Dedifferentiated amniotic fluid mesenchymal stem cell (primary cell): ENCODE measurements around the gene RAP1GAP.

Experiments used
- DNase-seq: peaks from one replicate; pipeline ENCODE4 v3.0.0-alpha.2; 2016; ENCODE audit errors: extremely low spot score

RAP1GAP gene

GRCh38 chr1:21669258-21670058, at the start of gene RAP1GAP:
RAP1GAP (minus strand) TSS chr1:21669357; CDS start chr1:21620032, 49,325 bp downstream.
- no peak for DNase-seq

GRCh38 chr1:21716169-21716568, 47.0 kb upstream of the RAP1GAP start:
- no peak for DNase-seq

- DNase-seq: no peak
Observed at GRCh38 chr1:21707891-21708290, 38.7 kb upstream of the RAP1GAP start.

- DNase-seq: no peak
Observed at GRCh38 chr1:21707086-21707840, 38.1 kb upstream of the RAP1GAP start.

GRCh38 chr1:21706151-21706835, 37.1 kb upstream of the RAP1GAP start:
- DNase-seq: peak; percentile 22

GRCh38 chr1:21705303-21705980, 36.3 kb upstream of the RAP1GAP start:
- DNase-seq: no peak

- no peak for DNase-seq
Observed at GRCh38 chr1:21704145-21704544, 35.0 kb upstream of the RAP1GAP start.

- DNase-seq: peak; percentile 78
Observed at GRCh38 chr1:21703318-21703963, 34.3 kb upstream of the RAP1GAP start.

- no peak for DNase-seq
Observed at GRCh38 chr1:21702780-21703179, 33.6 kb upstream of the RAP1GAP start.

- DNase-seq: no peak
Observed at GRCh38 chr1:21701401-21701800, 32.2 kb upstream of the RAP1GAP start.

GRCh38 chr1:21700094-21700493, 30.9 kb upstream of the RAP1GAP start:
- no peak for DNase-seq

GRCh38 chr1:21696931-21697330, 27.8 kb upstream of the RAP1GAP start:
- DNase-seq: peak; percentile 46

- no peak for DNase-seq
Observed at GRCh38 chr1:21693732-21694131, 24.6 kb upstream of the RAP1GAP start.

- no peak for DNase-seq
Observed at GRCh38 chr1:21691739-21692138, 22.6 kb upstream of the RAP1GAP start.

GRCh38 chr1:21689661-21690372, 20.7 kb upstream of the RAP1GAP start:
- no peak for DNase-seq

- DNase-seq: no peak
Observed at GRCh38 chr1:21687081-21687529, 17.9 kb upstream of the RAP1GAP start.

- no peak for DNase-seq
Observed at GRCh38 chr1:21685946-21686678, 17.0 kb upstream of the RAP1GAP start.

- no peak for DNase-seq
Observed at GRCh38 chr1:21681426-21681825, 12.3 kb upstream of the RAP1GAP start.

GRCh38 chr1:21680918-21681317, 11.8 kb upstream of the RAP1GAP start:
- DNase-seq: no peak

GRCh38 chr1:21680381-21680780, 11.2 kb upstream of the RAP1GAP start:
- DNase-seq: no peak
